Endothelial cell of umbilical vein (primary cell): ENCODE measurements around the gene SLC19A1. TPM values are rescaled to one million over a fixed set of nuclear protein-coding genes. Genes with fewer than 3 reads are reported as not detected.

Experiments
- BruUV-seq: library from RNA; stranded (reverse); fragments of 400-500 nt; replicated peaks from 2 replicates; lab custom pipeline; 2021; lab: Mats Ljungman, UMichigan
- CTCF ChIA-PET: fragments of 300-600, 350-600 bp; sonication (Branson Sonifier 250); formaldehyde crosslinking; loops from one replicate; lab custom pipeline; 2021; ENCODE audit warnings: antibody characterized with exemption, inconsistent platforms; lab: Charles Lee
- POLR2A ChIA-PET: fragments of 300-600, 350-600 bp; sonication (Branson Sonifier 250); formaldehyde crosslinking; loops from one replicate; lab custom pipeline; 2021; ENCODE audit warnings: antibody characterized with exemption, inconsistent platforms; lab: Charles Lee
- DNase-seq: peaks from one replicate; pipeline ENCODE4 v3.0.0-alpha.2; 2011; ENCODE audit warnings: low read depth, low spot score
- FAIRE-seq: peaks from 2 replicates; lab custom pipeline; 2011; peaks lifted over from hg19 to GRCh38; lab: Jason Lieb, UNC
- H2AFZ ChIP-seq: 2 replicates; pipeline ENCODE4 v1.6.0; 2012; ENCODE audit warnings: low read depth, low read length, control low read depth, inconsistent platforms
- H3K27ac ChIP-seq: 2 replicates; pipeline ENCODE4 v1.5.1; 2011; ENCODE audit warnings: low read depth, mild to moderate bottlenecking, control low read depth, low read length, moderate library complexity; ENCODE audit not compliant: insufficient read depth
- H3K27me3 ChIP-seq, 2 experiments: 2 replicates each; pipeline versions ENCODE4 v1.6.0 to v1.6.1; 2011; ENCODE audit warnings: low read length in 2 of 2, mixed read lengths in 1 of 2; ENCODE audit not compliant: control insufficient read depth in 2 of 2, insufficient read depth in 2 of 2
- H3K36me3 ChIP-seq, 2 experiments: 2 replicates in 1 of 2; 3 replicates in 1 of 2; pipeline ENCODE4 v1.5.1; 2011; ENCODE audit warnings: low read length in 2 of 2, mild to moderate bottlenecking in 1 of 2, moderate library complexity in 1 of 2; ENCODE audit not compliant: control insufficient read depth in 2 of 2, insufficient read depth in 2 of 2; ENCODE audit errors: extremely low read depth in 1 of 2
- H3K4me1 ChIP-seq: 3 replicates; pipeline ENCODE4 v1.5.1; 2011; ENCODE audit warnings: mild to moderate bottlenecking, low read length; ENCODE audit not compliant: control insufficient read depth, insufficient read depth; ENCODE audit errors: extremely low read depth
- H3K4me2 ChIP-seq: 2 replicates; pipeline ENCODE4 v1.6.1; 2011; ENCODE audit warnings: low read length, control low read depth, mixed read lengths; ENCODE audit not compliant: insufficient read depth
- H3K4me3 ChIP-seq, 3 experiments: fragments of 200-600 bp in 1 of 3; sonication (generic), shearing (Covaris generic) in 1 of 3; replicated peaks in 1 of 3; 2 replicates each; pipeline ENCODE4 v1.5.1; 2011 to 2016; ENCODE audit warnings: control low read depth in 3 of 3, low read length in 3 of 3, mild to moderate bottlenecking in 2 of 3, inconsistent platforms in 1 of 3, low read depth in 1 of 3, moderate library complexity in 1 of 3; ENCODE audit not compliant: insufficient read depth in 1 of 3
- H3K79me2 ChIP-seq: 2 replicates; pipeline ENCODE4 v1.6.0; 2012; ENCODE audit warnings: low read length, inconsistent platforms; ENCODE audit not compliant: control insufficient read depth, insufficient read depth
- H3K9ac ChIP-seq: replicated peaks from 2 replicates; pipeline ENCODE3; 2011; ENCODE audit warnings: low read length, control low read depth; ENCODE audit not compliant: insufficient read depth; ENCODE audit errors: extremely low read depth
- H3K9me1 ChIP-seq: replicated peaks from 3 replicates; pipeline ENCODE4 v1.6.0; 2011; ENCODE audit warnings: mild to moderate bottlenecking, low read length; ENCODE audit not compliant: control insufficient read depth, insufficient read depth; ENCODE audit errors: extremely low read depth
- H3K9me3 ChIP-seq: replicated peaks from 2 replicates; pipeline ENCODE4 v1.5.1; 2012; ENCODE audit warnings: low read length, inconsistent platforms; ENCODE audit not compliant: control insufficient read depth, insufficient read depth
- H4K20me1 ChIP-seq: replicated peaks from 2 replicates; pipeline ENCODE3; 2011; ENCODE audit warnings: mild to moderate bottlenecking, low read length; ENCODE audit not compliant: control insufficient read depth, insufficient read depth; ENCODE audit errors: extremely low read depth
- CTCF ChIP-seq, 2 donors: IDR thresholded peaks; 1 replicate in 1 of 2; 2 replicates in 1 of 2; pipeline ENCODE4 v1.5.1; 2011; ENCODE audit warnings: low read length in 2 of 2, mild to moderate bottlenecking in 2 of 2, moderate library complexity in 2 of 2, control low read depth in 1 of 2, inconsistent platforms in 1 of 2, low read depth in 1 of 2; ENCODE audit not compliant: insufficient read depth in 1 of 2; ENCODE audit errors: extremely low read depth in 1 of 2
- EZH2 ChIP-seq: IDR thresholded peaks from 2 replicates; pipeline ENCODE4 v1.6.1; 2012; ENCODE audit warnings: borderline replicate concordance, low read depth, mild to moderate bottlenecking, moderate library complexity, low read length, inconsistent platforms; ENCODE audit not compliant: severe bottlenecking
- MYC ChIP-seq: IDR thresholded peaks from one replicate; pipeline ENCODE4 v1.6.1; 2011; ENCODE audit warnings: mild to moderate bottlenecking, low read depth, low read length
- POLR2A ChIP-seq: IDR thresholded peaks from 2 replicates; pipeline ENCODE4 v1.6.1; 2012; ENCODE audit warnings: low read depth, mild to moderate bottlenecking, control low read depth, low read length
- dilution Hi-C: fragments of 300-500 bp; cut with MboI; formaldehyde crosslinking; loops from one replicate; pipeline ENCODE4 v1.15.0; 2019; ENCODE audit warnings: low sequenced_read_pairs; ENCODE audit not compliant: extremely low pct_ligation_motif_present
- intact Hi-C: fragments of 100-400 bp; cut with micrococcal nuclease; formaldehyde crosslinking; loops from one replicate; pipeline ENCODE4 v1.10.0; 2022
- polyA plus RNA-seq, 4 experiments: library from polyadenylated mRNA; depleted of rRNA in 3 of 4; stranded (reverse) in 3 of 4; unstranded in 1 of 4; fragments of >200 nt; gene quantifications; 2 replicates each; pipeline versions ENCODE4 v1.2.1 to v1.2.3, GENCODE V29; 2011 to 2012; ENCODE audit warnings: missing spikeins in 1 of 4
- total RNA-seq: library from RNA; stranded (reverse); gene quantifications from 2 replicates; pipeline ENCODE4 v1.2.3, GENCODE V29; 2021

Gene SLC19A1
- total and polyA plus RNA-seq, 2 donors (not counting 3 experiments of a cell fraction or from before 2014, with no cell fraction given), result 36.3 to 54.6 TPM

GRCh38 chr21:45460011-45460565 is 82.2 kb downstream of the SLC19A1 start:
- H3K9ac ChIP-seq, result no peak overlapping the region
- POLR2A ChIA-PET, result no interaction called here
- peaks cover 11% of the 10 kb centered on the region for H3K4me1 ChIP-seq
- no peak overlapping the region for H3K4me3 ChIP-seq
- H3K36me3 ChIP-seq, result peaks cover 0 to 8% of the 10 kb centered on the region in 2 experiments
- CTCF ChIA-PET, result interaction anchor here (0.6 to 1.8 kb wide), 5 partner anchors 11 to 151 kb away, joined by 3 to 5 read pairs (median 4); no protein-coding TSS in a partner anchor
- no peaks in the 10 kb centered on the region for H3K9me3 ChIP-seq
- no peaks in the 10 kb centered on the region for H3K9me1 ChIP-seq
- H3K27ac ChIP-seq, result peak overlapping the region; percentile 36
- BruUV-seq, result no TSS peak
- peaks cover 32% of the 10 kb centered on the region for H3K79me2 ChIP-seq
- dilution Hi-C loops, result no loop called here
- DNase-seq (no peak), FAIRE-seq (no peak)
- H2AFZ ChIP-seq, result no peak overlapping the region
- no peak overlapping the region for H3K4me2 ChIP-seq
- TF ChIP-seq EZH2 (no peak), MYC (no peak), CTCF (IDR thresholded peaks at IDR 0.05; ENCODE audit: extremely low read depth in 1 of 2, insufficient read depth in 1 of 2, low read depth in 1 of 2, low read length in 2 of 2) (no peak), POLR2A (no peak)
- no peaks in the 10 kb centered on the region for H4K20me1 ChIP-seq
- intact Hi-C loops, result no loop called here
- no peaks in the 10 kb centered on the region for H3K27me3 ChIP-seq
